ENCODE data around the gene SPRTN.
"Not testable (repeated sequence)": the region's sequence is repeated elsewhere in the genome, so short reads cannot be mapped to it uniquely, and the experiment has no call there.

SPRTN gene

GRCh38 chr1:231337043-231337471 is 1.0 kb upstream of the SPRTN start:
- no peak for DNase-seq

- peak; percentile 100 for DNase-seq
Observed at GRCh38 chr1:231337472-231338269, 422 bp upstream of the SPRTN start, which contains the start of gene EXOC8. Gene EXOC8 (minus strand): TSS chr1:231337852. CDS start chr1:231337745, 107 bp downstream.

GRCh38 chr1:231340328-231341013 is 2.4 kb downstream of the SPRTN start:
- DNase-seq, result no peak

GRCh38 chr1:231347961-231348360 is 9.9 kb downstream of the SPRTN start:
- no peak for DNase-seq

GRCh38 chr1:231348442-231348841 is 10.3 kb downstream of the SPRTN start:
- no peak for DNase-seq

GRCh38 chr1:231348856-231349255 is 10.8 kb downstream of the SPRTN start:
- not testable (repeated sequence) for DNase-seq

GRCh38 chr1:231351816-231352215 is 13.7 kb downstream of the SPRTN start:
- DNase-seq, result no peak

- DNase-seq, result no peak
Observed at GRCh38 chr1:231353086-231353485, 15.0 kb downstream of the SPRTN start.

- DNase-seq, result no peak
Observed at GRCh38 chr1:231354330-231355020, 16.4 kb downstream of the SPRTN start.

- DNase-seq, result no peak
Observed at GRCh38 chr1:231355171-231355570, 17.1 kb downstream of the SPRTN start.

GRCh38 chr1:231357187-231357772 is 19.2 kb downstream of the SPRTN start:
- no peak for DNase-seq

GRCh38 chr1:231357831-231358354 is 19.8 kb downstream of the SPRTN start:
- no peak for DNase-seq

- no peak for DNase-seq
Observed at GRCh38 chr1:231359113-231359512, 21.0 kb downstream of the SPRTN start.

GRCh38 chr1:231362325-231362724 is 24.2 kb downstream of the SPRTN start:
- no peak for DNase-seq

- no peak for DNase-seq
Observed at GRCh38 chr1:231363624-231364023, 25.5 kb downstream of the SPRTN start.

GRCh38 chr1:231364192-231364591 is 26.1 kb downstream of the SPRTN start:
- no peak for DNase-seq

- no peak for DNase-seq
Observed at GRCh38 chr1:231369282-231369681, 31.2 kb downstream of the SPRTN start.

- no peak for DNase-seq
Observed at GRCh38 chr1:231372501-231372900, 34.4 kb downstream of the SPRTN start.

- DNase-seq, result no peak
Observed at GRCh38 chr1:231374394-231374793, 36.3 kb downstream of the SPRTN start.

- no peak for DNase-seq
Observed at GRCh38 chr1:231376101-231376500, 38.0 kb downstream of the SPRTN start.

GRCh38 chr1:231376875-231377549 is 38.9 kb downstream of the SPRTN start:
- DNase-seq, result no peak

- DNase-seq, result no peak
Observed at GRCh38 chr1:231381729-231382128, 43.6 kb downstream of the SPRTN start.
